Kidney capillary endothelial cell (primary cell): ENCODE measurements around the gene IPO13.

Experiments
- DNase-seq: peaks from one replicate; pipeline ENCODE4 v3.0.0-alpha.2; 2018; ENCODE audit warnings: low spot score

Gene IPO13

GRCh38 chr1:43991200-43991475, 44.4 kb downstream of the IPO13 start:
- no peak for DNase-seq

GRCh38 chr1:43991476-43992231, 44.9 kb downstream of the IPO13 start, which contains the start of gene CCDC24:
Gene CCDC24 (plus strand): TSS chr1:43991599. CDS start chr1:43991879, 280 bp downstream.
- DNase-seq = no peak

- DNase-seq = no peak
These were observed 45.7 kb downstream of the IPO13 start for GRCh38 chr1:43992232-43992995.

- DNase-seq = no peak
These were observed 46.6 kb downstream of the IPO13 start for GRCh38 chr1:43993206-43993914.

GRCh38 chr1:43994071-43994470, 47.3 kb downstream of the IPO13 start:
- no peak for DNase-seq

- DNase-seq = no peak
These were observed 48.3 kb downstream of the IPO13 start for GRCh38 chr1:43994794-43995790.

GRCh38 chr1:43995984-43996732, 49.4 kb downstream of the IPO13 start:
- DNase-seq = no peak

GRCh38 chr1:43996733-43997115, 50.0 kb downstream of the IPO13 start:
- no peak for DNase-seq

GRCh38 chr1:43997295-43997999, 50.7 kb downstream of the IPO13 start:
- DNase-seq = no peak

- DNase-seq = no peak
These were observed 51.2 kb downstream of the IPO13 start for GRCh38 chr1:43998000-43998378.

GRCh38 chr1:43999455-43999854, 52.7 kb downstream of the IPO13 start:
- no peak for DNase-seq

- DNase-seq = no peak
These were observed 53.4 kb downstream of the IPO13 start for GRCh38 chr1:44000122-44000665.

GRCh38 chr1:44002165-44002564, 55.4 kb downstream of the IPO13 start:
- DNase-seq = no peak

- DNase-seq = no peak
These were observed 55.9 kb downstream of the IPO13 start for GRCh38 chr1:44002606-44003157.

GRCh38 chr1:44008259-44008658, 61.5 kb downstream of the IPO13 start:
- no peak for DNase-seq

GRCh38 chr1:44010935-44011471, 64.3 kb downstream of the IPO13 start:
- DNase-seq = no peak

- no peak for DNase-seq
These were observed 65.7 kb downstream of the IPO13 start for GRCh38 chr1:44012404-44012803.

- no peak for DNase-seq
These were observed 66.3 kb downstream of the IPO13 start for GRCh38 chr1:44012941-44013609.

- DNase-seq = no peak
These were observed 67.2 kb downstream of the IPO13 start for GRCh38 chr1:44013949-44014348.
